Mesenchymal stem cell (in vitro differentiated cells and primary cell): ENCODE data around the gene B3GALT6.

Experiments used
- DNase-seq: peaks from one replicate; pipeline ENCODE4 v3.0.0-alpha.2; 2013
- H2AFZ ChIP-seq: one replicate; pipeline ENCODE4 v1.6.1; 2013; ENCODE audit warnings: low read depth, mild to moderate bottlenecking, control low read depth, inconsistent platforms, low read length, moderate library complexity
- H2AK5ac ChIP-seq: 2 replicates; pipeline ENCODE4 v1.6.1; 2013; ENCODE audit warnings: low read length, moderate library complexity, mild to moderate bottlenecking, inconsistent platforms; ENCODE audit not compliant: severe bottlenecking
- H2BK120ac ChIP-seq: one replicate; pipeline ENCODE4 v1.6.1; 2013; ENCODE audit warnings: low read depth, mild to moderate bottlenecking, inconsistent platforms, low read length, moderate library complexity
- H2BK12ac ChIP-seq, 2 experiments: one replicate each; pipeline ENCODE4 v1.6.1; 2013; ENCODE audit warnings: inconsistent platforms in 2 of 2, low read length in 2 of 2, mild to moderate bottlenecking in 2 of 2, moderate library complexity in 2 of 2, control low read depth in 1 of 2
- H2BK15ac ChIP-seq: one replicate; pipeline ENCODE4 v1.6.1; 2013; ENCODE audit warnings: mild to moderate bottlenecking, low read depth, inconsistent platforms; ENCODE audit not compliant: poor library complexity, severe bottlenecking
- H2BK5ac ChIP-seq: 2 replicates; pipeline ENCODE4 v1.6.1; 2013; ENCODE audit warnings: low read depth, mild to moderate bottlenecking, low read length, control low read depth, inconsistent platforms; ENCODE audit not compliant: poor library complexity, severe bottlenecking
- H3K14ac ChIP-seq, 2 experiments: one replicate each; pipeline ENCODE4 v1.6.1; 2013; ENCODE audit warnings: inconsistent platforms in 2 of 2, low read length in 2 of 2, control low read depth in 1 of 2, mild to moderate bottlenecking in 1 of 2, moderate library complexity in 1 of 2
- H3K18ac ChIP-seq, 2 experiments: one replicate each; pipeline ENCODE4 v1.6.1; 2013; ENCODE audit warnings: inconsistent platforms in 2 of 2, low read length in 2 of 2, control low read depth in 1 of 2, low read depth in 1 of 2, mild to moderate bottlenecking in 1 of 2
- H3K23ac ChIP-seq, 2 experiments: one replicate each; pipeline ENCODE4 v1.6.1; 2013; ENCODE audit warnings: inconsistent platforms in 2 of 2, low read length in 2 of 2, mild to moderate bottlenecking in 2 of 2, moderate library complexity in 2 of 2, control low read depth in 1 of 2
- H3K27ac ChIP-seq: 2 replicates; pipeline ENCODE4 v1.5.1; 2013; ENCODE audit warnings: mild to moderate bottlenecking, moderate library complexity, low read length, control low read depth, inconsistent platforms; ENCODE audit not compliant: poor library complexity, severe bottlenecking
- H3K27me3 ChIP-seq, 2 experiments: 2 replicates each; pipeline versions ENCODE4 v1.6.1 to v1.7.0; 2013; ENCODE audit warnings: low read length in 2 of 2, mild to moderate bottlenecking in 2 of 2, moderate library complexity in 2 of 2, control low read depth in 1 of 2, inconsistent platforms in 1 of 2; ENCODE audit not compliant: control insufficient read depth in 1 of 2, insufficient read depth in 1 of 2
- H3K36me3 ChIP-seq, 2 experiments: 2 replicates each; pipeline versions ENCODE4 v1.6.1 to v1.7.0; 2013; ENCODE audit warnings: low read length in 2 of 2, control low read depth in 1 of 2, inconsistent platforms in 1 of 2, low read depth in 1 of 2, mild to moderate bottlenecking in 1 of 2; ENCODE audit not compliant: insufficient read depth in 2 of 2, control insufficient read depth in 1 of 2
- H3K4ac ChIP-seq, 2 experiments: one replicate each; pipeline ENCODE4 v1.6.1; 2013; ENCODE audit warnings: inconsistent platforms in 2 of 2, low read length in 2 of 2, mild to moderate bottlenecking in 2 of 2, moderate library complexity in 2 of 2, control low read depth in 1 of 2, low read depth in 1 of 2
- H3K4me1 ChIP-seq: 2 replicates; pipeline ENCODE4 v1.6.1; 2013; ENCODE audit warnings: low read depth, low read length, control low read depth; ENCODE audit not compliant: control insufficient read depth, insufficient read depth
- H3K4me2 ChIP-seq: 2 replicates; pipeline ENCODE4 v1.6.1; 2013; ENCODE audit warnings: low read length, mild to moderate bottlenecking, inconsistent platforms; ENCODE audit not compliant: poor library complexity, severe bottlenecking
- H3K4me3 ChIP-seq, 2 experiments: 2 replicates each; pipeline versions ENCODE4 v1.5.1 to v1.7.0; 2013; ENCODE audit warnings: low read length in 2 of 2, mild to moderate bottlenecking in 2 of 2, control low read depth in 1 of 2, low read depth in 1 of 2; ENCODE audit not compliant: insufficient read depth in 1 of 2
- H3K79me1 ChIP-seq: replicated peaks from 2 replicates; pipeline ENCODE4 v1.6.1; 2013; ENCODE audit warnings: mild to moderate bottlenecking, control low read depth, low read length, inconsistent platforms; ENCODE audit not compliant: poor library complexity, severe bottlenecking
- H3K9ac ChIP-seq: 2 replicates; pipeline ENCODE4 v1.7.0; 2013; ENCODE audit warnings: mild to moderate bottlenecking, low read length, moderate library complexity
- H3K9me3 ChIP-seq: 2 replicates; pipeline ENCODE4 v1.7.0; 2013; ENCODE audit warnings: mild to moderate bottlenecking, low read length; ENCODE audit not compliant: control insufficient read depth
- H4K8ac ChIP-seq: one replicate; pipeline ENCODE4 v1.6.1; 2013; ENCODE audit warnings: inconsistent platforms, mild to moderate bottlenecking, low read length, moderate library complexity
- H4K91ac ChIP-seq: one replicate; pipeline ENCODE4 v1.6.1; 2013; ENCODE audit warnings: mild to moderate bottlenecking, low read length, inconsistent platforms
- WGBS: methylation state at CpG from one replicate; pipeline ENCODE4 v1.1.7; 2013; ENCODE audit warnings: mixed read lengths; 5-methylcytosine and 5-hydroxymethylcytosine counted together

The B3GALT6 gene

DNA sequence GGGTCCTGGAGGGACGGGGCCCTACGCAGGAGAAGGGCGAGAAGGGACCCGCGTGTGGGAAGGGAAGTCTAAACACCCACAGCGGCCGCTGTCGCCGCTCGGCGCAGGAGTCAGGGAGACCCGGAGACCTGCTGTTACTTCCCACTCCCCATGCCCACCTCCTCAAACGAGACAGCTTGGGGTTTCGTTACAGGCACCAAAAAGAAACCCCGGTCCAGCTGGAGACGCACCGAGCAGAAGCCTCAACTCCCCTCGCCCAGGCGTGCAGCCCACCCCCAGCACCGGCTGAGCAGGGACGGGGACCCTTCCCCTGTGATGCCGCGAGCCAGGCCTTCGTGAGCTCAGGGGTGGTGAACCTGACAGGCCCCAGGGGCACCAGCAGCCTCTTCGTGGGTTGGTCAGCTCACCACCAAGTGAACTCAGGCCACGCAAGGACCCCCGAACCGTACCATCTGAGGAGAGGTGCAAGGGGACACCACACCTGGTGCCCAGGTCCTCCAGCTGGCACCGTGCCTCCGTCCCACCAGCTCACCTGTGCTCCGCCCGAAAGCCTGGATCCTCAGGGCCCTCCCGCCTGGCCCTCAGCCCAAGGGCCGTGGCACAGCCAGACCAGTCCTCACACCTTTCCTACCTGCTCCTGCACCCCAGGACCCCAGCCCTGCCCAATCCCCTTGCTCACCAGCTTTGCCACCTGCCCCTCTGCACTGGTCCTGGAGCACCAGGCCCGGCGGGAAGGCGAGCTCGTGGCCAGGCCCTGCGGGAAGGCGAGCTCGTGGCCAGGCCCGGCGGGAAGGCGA, 5.3 kb upstream of the B3GALT6 start:
- Histone ChIP-seq H2BK12ac (no peak overlapping the region), H4K8ac (no peak overlapping the region), H2AFZ (no peak overlapping the region), H3K9ac (no peak overlapping the region), H3K18ac (no peak overlapping the region), H2BK15ac (no peak overlapping the region), H3K9me3 (no peaks in the 10 kb centered on the region), H3K14ac (no peak overlapping the region), H3K4me1 (peaks cover 19% of the 10 kb centered on the region), H3K23ac (no peak overlapping the region), H3K36me3 (peaks cover 58 to 83% of the 10 kb centered on the region in 2 experiments), H2AK5ac (no peak overlapping the region), H3K79me1 (peaks cover 38% of the 10 kb centered on the region), H4K91ac (no peak overlapping the region), H3K4me3 (no peak overlapping the region), H3K27ac (no peak overlapping the region), H3K4ac (no peak overlapping the region), H3K4me2 (no peak overlapping the region), H3K27me3 (no peaks in the 10 kb centered on the region), H2BK120ac (no peak overlapping the region), H2BK5ac (no peak overlapping the region)
- WGBS = 98% methylated on average over 41 of the region's 44 CpGs
- no peak for DNase-seq

DNA sequence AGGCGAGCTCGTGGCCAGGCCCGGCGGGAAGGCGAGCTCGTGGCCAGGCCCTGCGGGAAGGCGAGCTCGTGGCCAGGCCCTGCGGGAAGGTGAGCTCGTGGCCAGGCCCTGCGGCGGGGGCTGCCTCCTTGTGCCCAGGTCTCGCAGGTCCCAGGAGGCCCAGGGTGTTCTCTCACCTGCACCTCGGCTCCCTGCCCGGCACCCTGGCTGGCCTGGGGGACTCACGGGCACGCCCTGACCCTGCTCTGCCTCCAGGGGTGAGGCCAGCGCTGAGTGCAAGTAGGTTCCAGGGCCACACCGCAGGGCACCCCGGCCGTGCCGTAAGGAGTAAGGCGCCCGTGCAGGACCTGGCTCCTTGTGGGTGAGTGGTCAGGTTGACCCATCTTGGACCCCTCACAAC, 4.7 kb upstream of the B3GALT6 start:
- no peak overlapping the region for H2BK5ac ChIP-seq
- H2AK5ac ChIP-seq = no peak overlapping the region
- no peak overlapping the region for H4K8ac ChIP-seq
- H3K79me1 ChIP-seq = peaks cover 38% of the 10 kb centered on the region
- H3K27ac ChIP-seq = no peak overlapping the region
- no peak overlapping the region for H2AFZ ChIP-seq
- H2BK12ac ChIP-seq = no peak overlapping the region
- H3K23ac ChIP-seq = no peak overlapping the region
- H3K14ac ChIP-seq = no peak overlapping the region
- WGBS = 99% methylated on average over 22 of the region's 25 CpGs
- H3K4me3 ChIP-seq = no peak overlapping the region
- H3K9ac ChIP-seq = no peak overlapping the region
- no peak overlapping the region for H4K91ac ChIP-seq
- DNase-seq = no peak
- H3K36me3 ChIP-seq = peaks cover 53 to 77% of the 10 kb centered on the region in 2 experiments
- H2BK120ac ChIP-seq = no peak overlapping the region
- peaks cover 22% of the 10 kb centered on the region for H3K4me1 ChIP-seq
- H3K9me3 ChIP-seq = no peaks in the 10 kb centered on the region
- H3K4me2 ChIP-seq = no peak overlapping the region
- no peak overlapping the region for H2BK15ac ChIP-seq
- H3K4ac ChIP-seq = no peak overlapping the region
- no peaks in the 10 kb centered on the region for H3K27me3 ChIP-seq
- no peak overlapping the region for H3K18ac ChIP-seq

DNA sequence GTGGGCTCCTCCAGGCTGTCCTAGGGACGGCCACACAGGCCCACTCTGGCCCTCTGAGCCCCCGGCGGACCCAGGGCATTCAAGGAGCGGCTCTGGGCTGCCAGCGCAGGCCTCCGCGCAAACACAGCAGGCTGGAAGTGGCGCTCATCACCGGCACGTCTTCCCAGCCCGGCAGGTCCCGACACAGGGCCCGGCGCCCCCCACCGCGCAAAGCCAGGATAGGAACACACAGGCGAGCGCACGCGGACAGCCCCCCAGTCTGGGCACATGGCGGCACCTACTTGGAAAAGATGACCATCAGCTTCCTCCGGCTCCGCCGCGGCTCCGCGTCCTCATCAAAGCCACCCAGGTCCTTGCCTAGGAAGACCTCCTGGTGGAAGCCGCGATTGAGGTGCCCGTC, 3.9 kb upstream of the B3GALT6 start:
- H3K27ac ChIP-seq = no peak overlapping the region
- H4K91ac ChIP-seq = no peak overlapping the region
- H3K14ac ChIP-seq = no peak overlapping the region
- no peak overlapping the region for H3K18ac ChIP-seq
- no peak overlapping the region for H3K4ac ChIP-seq
- no peak overlapping the region for H4K8ac ChIP-seq
- no peak overlapping the region for H3K23ac ChIP-seq
- no peak overlapping the region for H2BK15ac ChIP-seq
- H3K4me2 ChIP-seq = no peak overlapping the region
- no peak overlapping the region for H2AK5ac ChIP-seq
- 98% methylated on average over 30 of the region's 30 CpGs for WGBS
- H3K9me3 ChIP-seq = no peaks in the 10 kb centered on the region
- peaks cover 45 to 77% of the 10 kb centered on the region in 2 experiments for H3K36me3 ChIP-seq
- no peak overlapping the region for H2BK5ac ChIP-seq
- peaks cover 27% of the 10 kb centered on the region for H3K4me1 ChIP-seq
- H3K9ac ChIP-seq = no peak overlapping the region
- no peaks in the 10 kb centered on the region for H3K27me3 ChIP-seq
- no peak overlapping the region for H2BK12ac ChIP-seq
- DNase-seq = no peak
- peaks cover 36% of the 10 kb centered on the region for H3K79me1 ChIP-seq
- H3K4me3 ChIP-seq = no peak overlapping the region
- H2BK120ac ChIP-seq = no peak overlapping the region
- no peak overlapping the region for H2AFZ ChIP-seq

DNA sequence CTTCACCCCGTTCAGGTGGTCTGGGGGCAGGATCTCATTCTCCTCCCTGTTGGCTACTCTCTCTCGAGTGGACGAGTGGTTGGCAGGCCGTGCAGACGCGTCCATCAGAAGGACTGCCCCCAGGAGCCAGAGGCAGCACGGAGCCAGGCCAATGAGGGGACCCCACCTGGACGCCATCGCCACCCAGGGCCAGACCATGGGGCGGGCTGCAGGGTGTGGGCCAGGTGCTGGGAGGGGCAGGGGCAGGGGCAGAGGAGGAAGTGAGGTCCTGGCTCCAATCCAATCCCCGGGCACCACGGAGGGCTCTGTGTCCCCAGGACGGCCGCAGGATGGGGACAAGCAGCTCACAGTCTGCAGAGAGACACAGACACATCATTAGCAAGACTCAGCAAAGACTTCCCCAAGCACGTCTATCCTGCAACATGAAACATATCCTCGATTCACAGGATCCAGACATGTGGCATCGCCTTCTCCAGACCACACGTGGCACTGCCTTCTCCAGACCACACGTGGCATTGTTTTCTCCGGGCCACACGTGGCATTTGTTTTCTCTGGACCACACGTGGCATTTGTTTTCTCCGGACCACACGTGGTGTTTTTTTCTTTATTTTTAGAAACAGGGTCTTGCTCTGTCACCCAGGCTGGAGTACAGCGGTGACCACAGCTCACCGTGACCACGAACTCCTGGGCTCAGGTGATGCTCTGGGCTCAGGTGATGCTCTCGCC, 3.3 kb upstream of the B3GALT6 start:
- H3K27me3 ChIP-seq = no peaks in the 10 kb centered on the region
- 96% methylated on average over 28 of the region's 28 CpGs for WGBS
- H2BK5ac ChIP-seq = no peak overlapping the region
- no peak overlapping the region for H3K23ac ChIP-seq
- DNase-seq = no peak
- H3K4me3 ChIP-seq = no peak overlapping the region
- no peak overlapping the region for H2AFZ ChIP-seq
- H3K9ac ChIP-seq = no peak overlapping the region
- H3K27ac ChIP-seq = no peak overlapping the region
- no peak overlapping the region for H2BK120ac ChIP-seq
- no peak overlapping the region for H2BK12ac ChIP-seq
- H3K18ac ChIP-seq = no peak overlapping the region
- H2BK15ac ChIP-seq = no peak overlapping the region
- H4K8ac ChIP-seq = no peak overlapping the region
- peaks cover 29% of the 10 kb centered on the region for H3K4me1 ChIP-seq
- no peak overlapping the region for H3K14ac ChIP-seq
- peaks cover 3% of the 10 kb centered on the region for H3K9me3 ChIP-seq
- H3K4me2 ChIP-seq = no peak overlapping the region
- H2AK5ac ChIP-seq = no peak overlapping the region
- peaks cover 36% of the 10 kb centered on the region for H3K79me1 ChIP-seq
- no peak overlapping the region for H4K91ac ChIP-seq
- H3K4ac ChIP-seq = no peak overlapping the region
- H3K36me3 ChIP-seq = peaks cover 47 to 76% of the 10 kb centered on the region in 2 experiments
